Gastrocnemius medialis (tissue), 4 donors: Measurements from ENCODE around the gene GARNL3. TPM values are rescaled to one million over a fixed set of nuclear protein-coding genes. Genes with fewer than 3 reads are reported as not detected.

Experiments
- ATAC-seq, 2 donors: fragments of 150-250 bp; one replicate each; pipeline ENCODE4 v1.9.1; 2016
- DNase-seq, 2 donors: peaks; one replicate each; pipeline ENCODE4 v3.0.0-alpha.2; 2019
- H3K27ac ChIP-seq, 4 donors: fragments of 200-600 bp; sonication (generic); 1 replicate in 1 of 4; 2 replicates in 3 of 4; pipeline ENCODE4 v1.5.1; 2016 to 2018; ENCODE audit warnings: mild to moderate bottlenecking in 2 of 4, moderate library complexity in 1 of 4
- H3K27me3 ChIP-seq, 3 donors: fragments of 200-600 bp; sonication (generic) in 2 of 3; 1 replicate in 1 of 3; 2 replicates in 2 of 3; pipeline versions ENCODE4 v1.5.1 to v1.6.0; 2016 to 2019; ENCODE audit warnings: mild to moderate bottlenecking in 1 of 3, moderate library complexity in 1 of 3
- H3K36me3 ChIP-seq, 2 donors: fragments of 200-600 bp; sonication (generic) in 1 of 2; one replicate each; pipeline ENCODE4 v1.5.1; 2017 to 2018
- H3K4me1 ChIP-seq, 2 donors: fragments of 200-600 bp; sonication (generic) in 1 of 2; one replicate each; pipeline ENCODE4 v1.5.1; 2016 to 2017; ENCODE audit warnings: mild to moderate bottlenecking in 2 of 2
- H3K4me3 ChIP-seq, 4 donors: fragments of 200-600 bp; sonication (generic) in 3 of 4; 1 replicate in 1 of 4; 2 replicates in 3 of 4; pipeline ENCODE4 v1.5.1; 2016 to 2019; ENCODE audit warnings: mild to moderate bottlenecking in 2 of 4
- H3K9me3 ChIP-seq, 3 donors: fragments of 200-600 bp; sonication (generic) in 2 of 3; 1 replicate in 1 of 3; 2 replicates in 2 of 3; pipeline ENCODE4 v1.5.1; 2016 to 2019
- CTCF ChIP-seq, 5 experiments: fragments of 450-650 bp in 3 of 5; fragments of 200-600 bp in 2 of 5; sonication (generic) in 2 of 5; IDR thresholded peaks in 4 of 5; conservative IDR thresholded peaks in 1 of 5; 1 replicate in 4 of 5; 2 replicates in 1 of 5; pipeline ENCODE4 v1.5.1; 2016 to 2019; ENCODE audit warnings: antibody characterized with exemption in 5 of 5, mild to moderate bottlenecking in 3 of 5, moderate library complexity in 3 of 5
- POLR2A ChIP-seq, 2 donors: fragments of 450-650 bp; IDR thresholded peaks; one replicate each; pipeline ENCODE4 v1.6.1; 2017; ENCODE audit warnings: antibody characterized with exemption in 2 of 2, mild to moderate bottlenecking in 2 of 2, moderate library complexity in 2 of 2
- in situ Hi-C, 4 donors: fragments of 200-750 bp; cut with MboI; loops; one replicate each; pipeline versions ENCODE4 v1.15.0 to v1.8.0; 2017; ENCODE audit warnings: low sequenced_read_pairs in 4 of 4
- intact Hi-C: fragments of 100-400 bp; cut with DNase I; formaldehyde crosslinking; loops from one replicate; pipeline ENCODE4 v1.15.1; 2023; ENCODE audit warnings: low total_unique reads
- total RNA-seq, 4 donors: library from RNA; depleted of rRNA; stranded (reverse); fragments of >200 nt; gene quantifications; one replicate each; pipeline versions ENCODE4 v1.1.0 to v1.2.3, GENCODE V29; 2016

The GARNL3 gene
- total RNA-seq, 4 donors from 2014 or later, result 2.5 to 5.7 (median 3.0) TPM

- no peaks in the 10 kb centered on the region for H3K27me3 ChIP-seq
- no peaks in the 10 kb centered on the region for H3K9me3 ChIP-seq
- H3K27ac ChIP-seq, result no peak overlapping the region
- intact Hi-C loops, result no loop called here
- no peak overlapping the region for H3K4me3 ChIP-seq
- in situ Hi-C loops, result no loop called here
- peak in 1 of 2 donors; percentile 64 for ATAC-seq
- TF ChIP-seq CTCF (IDR thresholded peaks at IDR 0.05 in 4 of 5, conservative IDR thresholded peaks at IDR 0.05 in 1 of 5) (no peak), POLR2A (IDR thresholded peaks at IDR 0.05) (no peak)
- H3K4me1 ChIP-seq, result peaks cover 10 to 17% of the 10 kb centered on the region in 2 donors
- no peak for DNase-seq
- H3K36me3 ChIP-seq, result no peaks in the 10 kb centered on the region
These were observed 910 bp upstream of the GARNL3 start for GRCh38 chr9:127263664-127264063.

- ATAC-seq, result peak in 1 of 2 donors; percentile 30
- in situ Hi-C loops, result no loop called here
These were observed 3.4 kb downstream of the GARNL3 start for GRCh38 chr9:127267793-127268525.

GRCh38 chr9:127269449-127269848 lies 4.9 kb downstream of the GARNL3 start:
- Histone ChIP-seq H3K27ac (no peak overlapping the region), H3K36me3 (no peaks in the 10 kb centered on the region), H3K4me3 (no peak overlapping the region), H3K27me3 (no peaks in the 10 kb centered on the region), H3K4me1 (peaks cover 0 to 1% of the 10 kb centered on the region in 2 donors), H3K9me3 (no peaks in the 10 kb centered on the region)
- TF ChIP-seq POLR2A (IDR thresholded peaks at IDR 0.05) (no peak), CTCF (IDR thresholded peaks at IDR 0.05 in 4 of 5, conservative IDR thresholded peaks at IDR 0.05 in 1 of 5) (no peak)
- in situ Hi-C loops, result no loop called here
- DNase-seq (no peak), ATAC-seq (no peak)
- intact Hi-C loops, result no loop called here

More at GRCh38 chr9:127267793-127268525, 3.4 kb downstream of the GARNL3 start:
- no peak for DNase-seq
- intact Hi-C loops, result no loop called here
- no peak for TF ChIP-seq POLR2A (IDR thresholded peaks at IDR 0.05)
- TF ChIP-seq CTCF (IDR thresholded peaks at IDR 0.05 in 4 of 5, conservative IDR thresholded peaks at IDR 0.05 in 1 of 5), result no peak
- Histone ChIP-seq H3K27me3 (no peaks in the 10 kb centered on the region), H3K9me3 (no peaks in the 10 kb centered on the region), H3K4me3 (no peak overlapping the region), H3K27ac (no peak overlapping the region), H3K4me1 (peaks cover 8 to 14% of the 10 kb centered on the region in 2 donors), H3K36me3 (no peaks in the 10 kb centered on the region)

- ATAC-seq (no peak), DNase-seq (no peak)
- Histone ChIP-seq H3K4me1 (no peaks in the 10 kb centered on the region), H3K27me3 (no peaks in the 10 kb centered on the region), H3K27ac (no peak overlapping the region), H3K36me3 (no peaks in the 10 kb centered on the region), H3K9me3 (no peaks in the 10 kb centered on the region), H3K4me3 (no peak overlapping the region)
- in situ Hi-C loops (no loop called here), intact Hi-C loops (no loop called here)
- TF ChIP-seq POLR2A (IDR thresholded peaks at IDR 0.05) (no peak), CTCF (IDR thresholded peaks at IDR 0.05 in 4 of 5, conservative IDR thresholded peaks at IDR 0.05 in 1 of 5) (no peak)
These were observed 8.8 kb downstream of the GARNL3 start for GRCh38 chr9:127273326-127273725.
